CD4-positive, alpha-beta T cell (primary cell): Measurements from ENCODE around the gene DCST2. TPM values are rescaled to one million over a fixed set of nuclear protein-coding genes. Genes with fewer than 3 reads are reported as not detected.
A peak's percentile ranks its signal among the peaks of the same experiment; 100 is the strongest.

Experiments
- ATAC-seq: fragments of 200-7000 bp; cut with Tn5 transposase; one replicate; pipeline ENCODE4 v1.10.0; 2022; ENCODE audit warnings: mild to moderate bottlenecking; ENCODE audit not compliant: poor library complexity
- CTCF ChIA-PET: fragments of 350-600 bp; sonication (Branson Sonifier 250); formaldehyde crosslinking; loops from one replicate; lab custom pipeline; 2021; ENCODE audit warnings: antibody characterized with exemption, inconsistent platforms; lab: Charles Lee
- POLR2A ChIA-PET: fragments of 350-600 bp; sonication (Branson Sonifier 250); formaldehyde crosslinking; loops from one replicate; lab custom pipeline; 2021; ENCODE audit warnings: antibody characterized with exemption, inconsistent platforms; lab: Charles Lee
- DNase-seq, 14 experiments: peaks; one replicate each; pipeline ENCODE4 v3.0.0-alpha.2; 2013 to 2020; ENCODE audit warnings: mixed read lengths in 2 of 14
- H3K27ac ChIP-seq, 2 donors: one replicate each; pipeline versions ENCODE4 v1.5.1 to v1.7.0; 2013; ENCODE audit warnings: low read length in 2 of 2, low read depth in 1 of 2, mild to moderate bottlenecking in 1 of 2
- H3K27me3 ChIP-seq, 2 experiments: 1 replicate in 1 of 2; 2 replicates in 1 of 2; pipeline versions ENCODE4 v1.6.1 to v1.7.0; 2013; ENCODE audit warnings: low read length in 2 of 2, control low read depth in 1 of 2, mild to moderate bottlenecking in 1 of 2, moderate library complexity in 1 of 2; ENCODE audit not compliant: insufficient read depth in 2 of 2, control insufficient read depth in 1 of 2
- H3K36me3 ChIP-seq: one replicate; pipeline ENCODE4 v1.6.1; 2013; ENCODE audit warnings: low read length, control low read depth; ENCODE audit not compliant: insufficient read depth
- H3K4me1 ChIP-seq: one replicate; pipeline ENCODE4 v1.6.1; 2013; ENCODE audit warnings: low read length, control low read depth; ENCODE audit not compliant: insufficient read depth
- H3K4me3 ChIP-seq: one replicate; pipeline ENCODE4 v1.5.1; 2013; ENCODE audit warnings: mild to moderate bottlenecking, low read length, moderate library complexity
- H3K9me3 ChIP-seq, 2 experiments: 1 replicate in 1 of 2; 2 replicates in 1 of 2; pipeline versions ENCODE4 v1.6.1 to v1.7.0; 2013; ENCODE audit warnings: low read length in 2 of 2, mild to moderate bottlenecking in 2 of 2, control low read depth in 1 of 2, moderate library complexity in 1 of 2; ENCODE audit not compliant: control insufficient read depth in 1 of 2, insufficient read depth in 1 of 2
- H3K27ac Mint-ChIP-seq: one replicate; pipeline ENCODE4 v1.8.0; 2020; ENCODE audit warnings: mixed read lengths
- H3K27me3 Mint-ChIP-seq: one replicate; pipeline ENCODE4 v1.8.0; 2021; ENCODE audit warnings: mixed read lengths
- H3K36me3 Mint-ChIP-seq: one replicate; pipeline ENCODE4 v1.8.0; 2021; ENCODE audit warnings: low read depth, mixed read lengths
- H3K4me1 Mint-ChIP-seq: one replicate; pipeline ENCODE4 v1.8.0; 2021; ENCODE audit warnings: low read depth, mixed read lengths
- H3K4me3 Mint-ChIP-seq: one replicate; pipeline ENCODE4 v1.8.0; 2020; ENCODE audit warnings: mild to moderate bottlenecking, mixed read lengths
- H3K9me3 Mint-ChIP-seq: one replicate; pipeline ENCODE4 v1.8.0; 2020; ENCODE audit warnings: mixed read lengths
- CTCF ChIP-seq: fragments of 200-600 bp; IDR thresholded peaks from one replicate; pipeline ENCODE4 v1.8.0; 2022; ENCODE audit warnings: antibody characterized with exemption, mild to moderate bottlenecking
- intact Hi-C, 2 experiments: fragments of 100-400 bp; cut with DNase I in 1 of 2; cut with micrococcal nuclease in 1 of 2; formaldehyde crosslinking; loops; one replicate each; pipeline versions ENCODE4 v1.15.1 to v1.9.0; 2023 to 2025; cut with DNase I, micrococcal nuclease
- total RNA-seq, 174 experiments: library from RNA in 2 of 174; stranded (reverse) in 2 of 174; gene quantifications; one replicate each; pipeline ENCODE4 v1.2.3 and lab custom pipeline; 2021 to 2026

The DCST2 gene
- total RNA-seq, 2 experiments from 2014 or later = 1.4 to 2.2 TPM

GRCh38 chr1:154983776-154984466 lies 49.7 kb downstream of the DCST2 start:
- Mint-ChIP-seq H3K9me3 (no peaks in the 10 kb centered on the region), H3K4me1 (peaks cover 17% of the 10 kb centered on the region), H3K36me3 (peaks cover 17% of the 10 kb centered on the region), H3K27me3 (no peaks in the 10 kb centered on the region), H3K27ac (no peak overlapping the region), H3K4me3 (no peak overlapping the region)
- Histone ChIP-seq H3K9me3 (no peaks in the 10 kb centered on the region), H3K27ac (peak overlapping the region; percentile 13 to 54), H3K27me3 (no peaks in the 10 kb centered on the region), H3K36me3 (peaks cover 21% of the 10 kb centered on the region), H3K4me3 (peak overlapping the region; percentile 64), H3K4me1 (peaks cover 36% of the 10 kb centered on the region)
- CTCF ChIA-PET = interaction anchor here (0.6 to 3.5 kb wide), 13 partner anchors 9 to 101 kb away, joined by 3 to 54 read pairs (median 6); partner anchors contain the start of genes LENEP, PBXIP1, PMVK and PYGO2
- no peak for TF ChIP-seq CTCF
- DNase-seq = peak in 2 of 14 experiments; percentile 24 to 44
- no peak for ATAC-seq
- intact Hi-C loops = loop anchor here in 1 of 2 experiments (1.0 to 2.0 kb wide), 3 partner anchors 18 to 33 kb away; partner anchors contain the start of gene ZBTB7B
- POLR2A ChIA-PET = interaction anchor here (0.5 to 4.1 kb wide), 20 partner anchors 10 to 1608 kb away, joined by 3 to 52 read pairs (median 8); partner anchors contain the start of genes ADAM15, CKS1B, LENEP and NAXE

- ChIA-PET POLR2A (interaction anchor here (0.6 to 4.1 kb wide), 18 partner anchors 9 to 102 kb away, joined by 3 to 52 read pairs (median 10); partner anchors contain the start of genes ADAM15, CKS1B, LENEP and PBXIP1), CTCF (interaction anchor here (0.6 to 3.5 kb wide), 11 partner anchors 14 to 102 kb away, joined by 3 to 54 read pairs (median 6); partner anchors contain the start of genes PBXIP1, PMVK and PYGO2)
- Histone ChIP-seq H3K4me1 (peaks cover 28% of the 10 kb centered on the region), H3K9me3 (no peaks in the 10 kb centered on the region), H3K36me3 (peaks cover 13% of the 10 kb centered on the region), H3K4me3 (peak within 1 kb of the TSS; percentile 64), H3K27ac (peak within 1 kb of the TSS; percentile 13 to 54), H3K27me3 (no peaks in the 10 kb centered on the region)
- Mint-ChIP-seq H3K9me3 (no peaks in the 10 kb centered on the region), H3K4me1 (peaks cover 10% of the 10 kb centered on the region), H3K4me3 (no peak within 1 kb of the TSS), H3K36me3 (peaks cover 9% of the 10 kb centered on the region), H3K27ac (no peak within 1 kb of the TSS), H3K27me3 (no peaks in the 10 kb centered on the region)
- TF ChIP-seq CTCF = no peak
- DNase-seq (peak; percentile 85 to 99 (median 92)), ATAC-seq (peak; percentile 99)
- intact Hi-C loops = loop anchor here (1.0 to 2.0 kb wide), 4 partner anchors 18 to 34 kb away; partner anchors contain the start of gene ZBTB7B (in 1 of the 2)
Observed at GRCh38 chr1:154982897-154983648, 50.5 kb downstream of the DCST2 start, which contains the start of gene FLAD1. TSS of gene FLAD1 (plus strand) at chr1:154983344. CDS start at chr1:154983695, 351 bp downstream.

- H3K4me1 Mint-ChIP-seq = peaks cover 10% of the 10 kb centered on the region
- no peak overlapping the region for H3K27ac Mint-ChIP-seq
- ATAC-seq (no peak), DNase-seq (no peak)
- Histone ChIP-seq H3K9me3 (no peaks in the 10 kb centered on the region), H3K4me1 (peaks cover 24% of the 10 kb centered on the region), H3K4me3 (peak overlapping the region; percentile 64), H3K27ac (peak overlapping the region in 1 of 2 donors; percentile 54), H3K27me3 (no peaks in the 10 kb centered on the region), H3K36me3 (peaks cover 6% of the 10 kb centered on the region)
- intact Hi-C loops = loop anchor here (1.0 to 2.0 kb wide), 3 partner anchors 19 to 34 kb away; no protein-coding TSS in a partner anchor
- H3K4me3 Mint-ChIP-seq = no peak overlapping the region
- H3K36me3 Mint-ChIP-seq = peaks cover 6% of the 10 kb centered on the region
- POLR2A ChIA-PET = interaction anchor here (1.2 to 4.1 kb wide), 11 partner anchors 9 to 103 kb away, joined by 4 to 52 read pairs (median 19); partner anchors contain the start of genes ADAM15, CKS1B, LENEP and PBXIP1
- H3K27me3 Mint-ChIP-seq = no peaks in the 10 kb centered on the region
- CTCF ChIA-PET = interaction anchor here (0.5 to 3.5 kb wide), 8 partner anchors 17 to 621 kb away, joined by 3 to 54 read pairs (median 7); partner anchors contain the start of genes PMVK and PYGO2
- TF ChIP-seq CTCF = no peak
- no peaks in the 10 kb centered on the region for H3K9me3 Mint-ChIP-seq
Observed at GRCh38 chr1:154982341-154982740, 51.2 kb downstream of the DCST2 start.
